CD4-positive, alpha-beta T cell treated with Interleukin-1 beta for 1 hour (primary cell): ENCODE results near the gene HARBI1.
"Not testable (repeated sequence)": the region's sequence is repeated elsewhere in the genome, so short reads cannot be mapped to it uniquely, and the experiment has no call there.

Experiments
- DNase-seq, 2 donors: peaks; one replicate each; pipeline ENCODE4 v3.0.0-alpha.2; 2020 to 2022

HARBI1 gene

DNA sequence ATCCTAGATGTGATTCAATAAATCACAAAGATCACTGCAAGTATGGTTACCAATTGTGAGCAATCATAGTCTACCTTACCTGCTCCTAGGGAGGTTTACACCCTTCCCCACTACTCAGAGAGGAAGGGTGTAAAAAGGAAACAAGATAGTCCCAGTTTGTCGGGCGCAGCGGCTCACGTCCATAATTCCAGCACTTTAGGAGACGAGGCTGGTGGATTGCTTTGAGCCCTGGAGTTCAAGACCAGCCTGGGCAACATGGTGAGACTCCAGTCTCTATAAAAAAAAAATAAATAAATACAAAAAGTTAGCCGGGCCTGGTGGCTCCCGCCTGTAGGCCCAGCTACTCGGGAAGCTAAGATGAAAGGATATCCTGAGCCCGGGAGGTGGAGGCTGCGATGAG lies 22.2 kb downstream of the HARBI1 start:
- DNase-seq = no peak

GRCh38 chr11:46594374-46594700 lies 22.7 kb downstream of the HARBI1 start:
- no peak for DNase-seq

DNA sequence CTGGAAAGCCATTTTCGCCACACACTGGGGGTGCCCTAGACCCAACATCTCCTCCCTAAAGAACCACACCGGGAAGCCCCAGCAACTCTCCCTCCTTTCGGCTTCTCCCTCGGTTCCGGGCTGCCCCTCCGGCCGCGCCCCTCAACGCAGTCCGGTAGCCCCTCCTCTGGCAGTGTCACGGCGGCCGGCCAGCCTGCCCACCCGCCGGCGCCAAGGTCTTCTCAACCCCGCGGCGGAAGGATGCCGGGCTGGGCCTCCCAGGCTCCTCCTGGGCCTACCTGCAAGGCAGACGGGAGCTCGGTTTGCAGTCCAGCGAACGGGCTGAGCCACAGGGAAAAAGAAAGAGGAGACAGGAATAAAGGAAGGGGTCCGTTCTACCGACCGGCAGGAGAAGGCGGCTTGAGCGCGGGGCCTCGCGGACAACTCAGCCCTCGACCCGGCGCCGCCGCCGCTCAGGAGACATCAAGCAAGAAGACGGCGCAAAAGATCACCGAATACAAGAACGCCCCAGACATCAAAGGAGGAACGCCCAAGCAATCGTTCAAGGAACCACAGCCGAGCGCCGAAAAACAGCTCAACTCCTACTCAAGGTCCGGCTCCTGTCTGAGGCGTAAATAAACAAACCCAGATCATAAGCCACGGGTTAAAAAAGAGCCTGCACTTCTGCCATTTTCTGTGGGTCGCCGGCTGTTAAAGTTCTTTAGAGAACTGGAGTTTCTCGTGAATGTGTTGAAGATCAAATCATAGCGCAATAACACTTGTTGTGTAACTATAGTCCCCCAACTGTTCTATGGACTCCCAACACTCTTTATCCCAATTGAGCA lies 23.3 kb downstream of the HARBI1 start, which contains the start of gene AMBRA1:
Gene AMBRA1 (minus strand): TSS at position 474 of the 824 bp plus-strand sequence. CDS start 45,643 bp downstream, outside the sequence.
- peak; percentile 76 to 86 for DNase-seq

DNA sequence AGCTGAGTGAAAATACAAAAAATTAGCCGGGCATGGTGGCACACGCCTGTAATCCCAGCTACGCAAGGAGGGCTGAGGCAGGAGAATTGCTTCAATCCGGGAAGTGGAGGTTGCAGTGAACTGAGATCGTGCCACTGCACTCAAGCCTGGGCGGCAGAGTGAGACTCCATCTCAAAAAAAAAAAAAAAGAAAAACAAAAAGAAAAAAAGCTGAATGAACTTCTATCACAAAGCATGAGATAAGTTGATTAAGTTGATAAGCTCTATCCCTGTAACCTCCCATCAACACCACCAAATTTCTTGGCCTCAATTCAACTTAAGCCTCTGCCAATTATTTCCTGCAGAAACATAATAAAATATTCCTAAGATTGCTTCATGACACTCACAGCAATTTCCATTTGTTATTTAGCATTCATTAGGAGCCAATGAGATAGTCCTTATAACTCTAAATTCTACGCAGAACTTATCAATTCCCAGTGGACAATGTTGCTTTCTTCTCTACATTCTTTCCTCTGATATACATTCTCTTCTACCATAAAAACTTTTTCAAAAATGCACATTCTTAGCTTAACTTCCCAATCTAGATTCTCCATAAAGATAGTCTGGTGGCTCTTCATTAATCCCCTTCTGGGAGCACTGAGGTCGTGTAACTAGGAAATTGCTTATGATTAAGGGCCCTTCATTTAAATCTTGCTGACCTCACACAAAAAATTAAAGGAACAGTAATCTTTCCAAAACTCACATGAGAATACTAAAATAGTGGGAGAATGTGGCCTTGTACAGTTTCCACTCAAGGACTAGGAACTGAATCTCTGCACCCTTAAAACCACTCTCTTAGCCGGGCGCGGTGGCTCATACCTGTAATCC lies 26.1 kb downstream of the HARBI1 start:
- no peak for DNase-seq

- no peak for DNase-seq
These were observed 28.1 kb downstream of the HARBI1 start for GRCh38 chr11:46588915-46589314.

GRCh38 chr11:46588131-46588530 lies 28.9 kb downstream of the HARBI1 start:
- DNase-seq = no peak

DNA sequence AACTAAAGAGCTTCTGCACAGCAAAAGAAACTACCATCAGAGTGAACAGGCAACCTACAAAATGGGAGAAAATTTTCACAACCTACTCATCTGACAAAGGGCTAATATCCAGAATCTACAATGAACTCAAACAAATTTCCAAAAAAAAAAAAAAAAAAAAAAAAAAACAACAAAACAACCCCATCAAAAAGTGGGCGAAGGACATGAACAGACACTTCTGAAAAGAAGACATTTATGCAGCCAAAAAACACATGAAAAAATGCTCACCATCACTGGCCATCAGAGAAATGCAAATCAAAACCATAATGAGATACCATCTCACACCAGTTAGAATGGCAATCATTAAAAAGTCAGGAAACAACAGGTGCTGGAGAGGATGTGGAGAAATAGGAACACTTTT lies 33.5 kb downstream of the HARBI1 start:
- not testable (repeated sequence) for DNase-seq

- no peak for DNase-seq
These were observed 34.4 kb downstream of the HARBI1 start for GRCh38 chr11:46582588-46582987.

GRCh38 chr11:46577058-46577457 lies 40.0 kb downstream of the HARBI1 start:
- DNase-seq = no peak

DNA sequence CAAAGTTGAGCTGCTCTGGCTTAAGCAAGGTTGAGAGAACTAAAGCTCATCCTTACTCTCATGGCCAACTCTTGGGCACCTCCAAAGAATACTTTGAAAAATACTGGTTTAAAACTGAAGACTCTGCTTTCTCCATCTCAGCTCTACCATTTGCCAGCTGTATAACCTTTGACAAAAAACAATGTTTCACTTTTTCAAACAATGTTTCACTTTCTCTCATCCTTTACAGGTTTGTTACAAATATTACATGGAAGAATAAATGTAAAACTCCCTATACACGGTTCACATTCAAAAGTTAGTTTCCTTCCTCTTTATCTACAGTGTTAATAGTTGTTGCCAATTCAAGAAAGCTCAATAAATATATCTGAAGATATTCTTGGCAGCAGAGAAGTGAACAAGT lies 42.4 kb downstream of the HARBI1 start:
- no peak for DNase-seq

- no peak for DNase-seq
These were observed 46.1 kb downstream of the HARBI1 start for GRCh38 chr11:46570790-46571398.

DNA sequence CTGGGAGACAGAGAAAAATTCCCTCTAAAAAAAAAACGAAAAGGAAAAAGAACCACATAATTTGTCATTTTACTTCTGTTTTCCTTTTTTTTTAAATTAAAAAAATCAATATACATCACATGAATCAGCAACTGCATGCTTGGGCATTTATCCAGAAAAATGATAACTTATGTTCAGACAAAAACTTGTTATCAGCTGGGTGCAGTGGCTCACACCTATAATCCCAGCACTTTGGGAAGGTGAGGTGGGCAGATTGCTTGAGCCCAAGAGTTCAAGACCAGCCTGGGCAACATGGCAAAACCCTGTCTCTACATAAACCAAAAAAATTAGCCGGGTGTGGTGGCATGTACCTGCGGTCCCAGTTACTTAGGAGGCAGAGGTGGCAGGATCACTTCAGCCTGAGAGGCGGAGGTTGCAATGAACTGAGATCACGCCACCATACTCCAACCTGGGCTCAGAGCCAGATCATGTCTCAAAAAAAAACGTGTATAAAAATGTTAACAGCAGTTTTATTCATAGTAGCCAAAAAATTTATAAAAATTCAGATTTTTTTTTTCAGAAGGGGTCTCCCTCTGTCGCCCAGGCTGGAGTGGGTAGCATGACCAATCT lies 51.7 kb downstream of the HARBI1 start:
- DNase-seq = no peak

- DNase-seq = no peak
These were observed 52.6 kb downstream of the HARBI1 start for GRCh38 chr11:46564459-46564858.

DNA sequence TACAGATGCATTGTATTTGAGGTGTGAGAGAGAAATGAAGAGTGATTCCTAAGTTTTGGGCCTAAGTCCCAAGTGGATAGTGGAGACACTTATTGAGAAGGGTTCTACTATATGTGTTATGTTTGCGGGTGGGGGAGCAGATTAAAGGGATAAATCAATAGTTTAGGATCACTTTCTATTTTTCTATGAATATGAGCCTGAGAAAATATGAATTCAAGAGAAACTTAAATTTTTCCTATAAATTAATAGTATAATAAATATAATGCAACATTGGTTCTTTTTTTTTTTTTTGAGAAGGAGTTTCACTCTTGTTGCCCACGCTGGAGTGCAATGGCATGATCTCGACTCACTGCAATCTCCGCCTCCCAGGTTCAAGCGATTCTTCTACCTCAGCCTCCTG lies 54.5 kb downstream of the HARBI1 start:
- DNase-seq = no peak

DNA sequence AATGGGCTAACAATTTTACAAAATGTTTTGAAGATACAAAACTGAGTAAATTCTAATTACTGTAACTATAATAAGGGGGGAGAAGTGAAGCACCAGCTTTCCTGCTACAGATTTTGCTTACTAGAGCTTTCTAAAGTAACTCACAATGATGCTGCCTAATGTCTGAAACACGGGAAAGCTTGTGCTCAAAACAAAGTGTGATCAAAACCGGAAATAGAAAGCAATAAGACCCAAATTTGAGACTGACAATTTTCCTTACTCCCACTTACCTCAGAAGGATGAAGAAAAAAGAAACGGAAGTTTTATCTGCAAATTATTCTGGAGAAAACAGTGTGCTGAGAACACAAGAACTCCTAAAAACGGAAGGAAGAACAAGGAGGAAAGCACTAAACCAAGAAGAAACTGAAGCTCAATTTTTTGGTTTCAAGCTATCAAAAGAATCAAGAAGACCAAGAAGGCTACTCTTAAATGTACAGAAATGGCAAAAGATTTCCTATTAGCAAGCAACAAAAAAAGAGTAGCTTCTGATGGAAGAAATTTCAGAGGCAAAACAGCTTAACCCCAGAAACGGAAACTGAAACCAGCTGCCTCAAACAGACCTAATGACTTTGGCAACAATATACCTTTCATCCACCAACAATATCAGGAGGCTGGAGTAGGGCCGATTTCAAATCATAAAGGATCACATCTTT lies 56.6 kb downstream of the HARBI1 start:
- DNase-seq = peak in 1 of 2 donors; percentile 49

DNA sequence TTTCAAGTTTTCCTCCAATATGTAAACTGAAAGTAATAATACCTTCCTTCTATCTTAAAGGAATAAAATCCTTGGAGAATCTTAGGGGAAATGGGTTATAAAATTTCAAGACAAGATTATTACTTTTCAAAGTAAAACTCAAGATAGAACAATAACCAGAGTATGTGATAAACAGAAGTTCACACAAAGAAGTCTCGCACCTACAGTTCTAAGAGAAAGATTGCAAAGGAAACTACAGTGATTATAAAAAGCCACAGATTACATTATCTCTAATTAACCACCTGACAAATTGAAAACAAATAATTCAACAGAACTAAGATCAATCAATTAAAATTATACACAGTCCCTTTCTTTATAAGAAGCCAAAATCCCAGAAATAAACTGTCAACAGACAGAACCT lies 57.2 kb downstream of the HARBI1 start:
- no peak for DNase-seq

DNA sequence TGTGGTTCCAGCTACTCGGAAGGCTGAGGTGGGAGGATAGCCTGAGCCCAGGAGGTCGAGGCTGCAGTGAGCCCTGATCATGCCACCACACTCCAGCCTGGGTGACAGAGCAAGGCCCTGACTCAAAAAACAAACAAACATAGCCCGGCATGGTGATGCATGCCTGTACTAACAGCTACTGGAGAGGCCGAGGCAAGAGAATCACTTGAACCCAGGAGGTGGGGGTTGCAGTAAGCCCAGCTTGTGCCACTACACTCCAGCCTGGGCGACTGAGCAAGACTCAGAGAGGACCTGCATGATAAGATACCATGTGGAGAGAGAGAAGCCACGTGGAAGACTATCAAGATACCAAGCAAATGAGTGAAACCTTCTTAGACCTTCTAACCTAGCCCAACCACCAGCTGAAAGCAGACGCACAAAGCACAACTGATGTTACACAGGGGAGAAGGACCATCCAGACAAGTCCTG lies 59.3 kb downstream of the HARBI1 start:
- DNase-seq = no peak

GRCh38 chr11:46555267-46556054 lies 61.6 kb downstream of the HARBI1 start:
- DNase-seq = peak in 1 of 2 donors; percentile 14

DNA sequence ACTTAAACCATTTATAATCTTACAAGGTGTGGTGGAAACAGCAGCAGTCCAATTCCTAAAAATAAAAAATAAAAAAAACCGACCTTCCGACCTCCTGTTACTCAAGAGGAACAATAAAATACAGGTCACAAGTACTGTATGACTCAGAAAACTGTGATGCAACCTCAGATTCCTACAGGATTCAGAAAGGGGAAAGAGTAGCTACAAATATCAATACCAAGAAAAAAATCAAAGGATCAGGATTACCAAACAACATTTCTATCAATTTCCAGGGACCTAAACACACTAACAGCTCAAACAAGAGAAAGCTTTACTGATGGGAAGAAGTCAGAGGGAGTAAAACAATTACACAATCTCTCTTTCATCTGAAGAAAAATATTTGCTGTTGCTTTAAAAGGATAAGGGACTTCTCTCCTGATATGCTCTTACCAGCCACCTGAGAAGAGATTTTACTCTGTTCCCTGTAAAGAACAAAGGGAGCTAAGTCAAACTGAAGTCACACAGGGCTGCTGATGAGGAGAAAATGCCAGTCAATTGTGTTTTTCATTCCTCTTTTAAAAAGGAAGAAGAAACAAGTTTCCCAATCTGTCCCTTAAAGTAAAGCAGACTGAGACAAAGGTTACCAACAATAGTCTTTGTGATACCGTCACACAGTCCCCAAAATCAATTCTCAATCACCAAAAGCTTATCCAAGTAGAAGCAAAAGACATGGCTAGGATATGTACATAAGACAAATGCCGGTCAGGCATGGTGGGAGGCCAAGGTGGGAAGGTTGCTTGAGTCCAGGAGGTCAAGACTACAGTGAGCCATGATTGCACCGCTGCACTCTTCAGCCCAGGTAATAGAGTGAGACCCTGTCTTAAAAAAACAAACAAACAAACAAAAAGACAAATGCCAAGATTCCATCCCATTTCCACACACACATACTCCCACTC lies 62.5 kb downstream of the HARBI1 start:
- DNase-seq = no peak

DNA sequence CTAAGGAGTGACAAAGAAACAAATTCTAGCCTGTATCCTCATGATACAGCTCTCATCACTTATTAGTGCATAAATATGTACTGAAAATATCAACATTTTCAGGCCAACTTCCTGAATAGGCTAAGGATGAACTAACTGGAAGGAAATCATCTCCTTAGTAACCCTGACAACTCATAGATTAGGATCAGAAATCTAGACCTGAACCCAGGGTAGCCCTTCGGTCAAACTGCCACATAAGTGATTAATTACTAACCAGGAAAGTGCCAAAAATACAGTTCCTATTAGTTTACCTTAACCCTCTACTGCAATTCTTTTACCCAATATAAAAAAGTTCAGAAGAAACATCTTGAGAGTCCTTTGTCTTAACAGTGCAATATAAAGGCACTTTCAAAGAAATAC lies 63.2 kb downstream of the HARBI1 start:
- DNase-seq = no peak
